ENCODE measurements around the gene IDH3G. TPM values are rescaled to one million over a fixed set of nuclear protein-coding genes. Genes with fewer than 3 reads are reported as not detected.

The IDH3G gene
- total and polyA plus RNA-seq, 2 donors (not counting 1 experiment from before 2014, with no cell fraction given): 62.8 to 122 TPM

DNA sequence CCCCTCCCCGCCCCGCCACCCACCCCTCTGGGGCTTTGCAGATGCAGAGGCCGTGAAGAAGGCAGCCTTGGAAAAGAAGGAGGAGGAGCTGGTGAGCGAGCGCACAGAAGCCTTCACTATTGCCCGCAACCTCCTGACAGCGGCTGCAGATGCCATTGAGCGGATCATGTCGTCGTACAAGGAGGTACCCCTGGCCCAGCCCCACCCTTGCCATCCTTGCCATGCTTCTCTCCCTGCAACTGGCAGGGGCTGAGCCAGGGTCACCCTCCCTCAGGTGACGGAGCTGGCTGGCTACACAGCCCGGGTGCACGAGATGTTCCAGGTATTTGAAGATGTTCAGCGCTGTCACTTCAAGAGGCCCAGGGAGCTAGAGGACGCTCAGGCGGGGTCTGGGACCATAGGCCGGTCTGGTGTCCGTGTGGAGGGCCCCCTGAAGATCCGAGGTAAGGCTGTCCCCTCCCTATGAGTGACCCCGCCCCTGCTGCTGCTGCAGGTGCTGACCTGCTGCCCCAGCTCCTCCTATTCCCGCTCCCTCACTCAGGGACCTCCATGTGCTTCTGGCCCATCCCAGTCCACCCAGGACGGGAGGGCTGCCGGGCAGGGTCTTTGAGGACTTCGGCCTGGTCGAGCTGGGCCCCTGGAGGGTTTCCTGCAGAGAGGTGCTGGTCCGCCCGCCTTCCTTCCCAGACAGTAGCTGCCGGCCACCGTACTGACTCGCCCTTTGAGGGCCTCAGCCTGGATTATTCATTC, 57.9 kb downstream of the IDH3G start:
- no peaks in the 10 kb centered on the region for H3K27me3 ChIP-seq (replicated peaks in 1 of 4; ENCODE audit: control extremely low read depth in 1 of 4, control insufficient read depth in 3 of 4, insufficient read depth in 4 of 4, low read length in 3 of 4)
- H3K4me3 Mint-ChIP-seq: no peak overlapping the region
- no peaks in the 10 kb centered on the region for H3K9me3 Mint-ChIP-seq (ENCODE audit: insufficient read depth)
- H3K27me3 Mint-ChIP-seq: no peaks in the 10 kb centered on the region
- ATAC-seq (ENCODE audit: low read depth): no peak
- H3K79me2 ChIP-seq (ENCODE audit: control insufficient read depth, insufficient read depth, low read length): peaks cover 19% of the 10 kb centered on the region
- H3K27ac Mint-ChIP-seq: no peak overlapping the region
- H3K9me3 ChIP-seq (ENCODE audit: control extremely low read depth in 1 of 3, control insufficient read depth in 2 of 3, insufficient read depth in 1 of 3, low read length in 2 of 3): peaks cover 0 to 3% (median 0%) of the 10 kb centered on the region in 3 donors
- H3K36me3 ChIP-seq (replicated peaks in 1 of 2; ENCODE audit: control extremely low read depth in 1 of 2, control insufficient read depth in 1 of 2, extremely low read depth in 1 of 2, insufficient read depth in 2 of 2, low read length in 1 of 2): peaks cover 0 to 22% of the 10 kb centered on the region in 2 experiments
- H3K4me2 ChIP-seq (replicated peaks; ENCODE audit: low read depth, low read length, poor library complexity, severe bottlenecking): no peak overlapping the region
- ChIA-PET POLR2A (no interaction called here), CTCF (interaction anchor here (1.0 to 1.1 kb wide), 2 partner anchors 9 to 26 kb away, joined by 3 read pairs; no protein-coding TSS in a partner anchor)
- H2AFZ ChIP-seq (ENCODE audit: insufficient read depth, low read depth, low read length, poor library complexity, severe bottlenecking): no peak overlapping the region
- no peak overlapping the region for H3K9ac ChIP-seq (ENCODE audit: low read length)
- no peak for TF ChIP-seq EZH2 (IDR thresholded peaks at IDR 0.05; ENCODE audit: borderline replicate concordance, insufficient read depth, low read depth, low read length, poor library complexity, severe bottlenecking)
- TF ChIP-seq CTCF (IDR thresholded peaks at IDR 0.05): no peak
- intact Hi-C loops (cut with micrococcal nuclease): no loop called here
- H3K4me1 ChIP-seq (ENCODE audit: control insufficient read depth in 2 of 2, insufficient read depth in 2 of 2, low read length in 2 of 2): peaks cover 3 to 23% of the 10 kb centered on the region in 2 donors
- WGBS (ENCODE audit: insufficient coverage): 98% methylated on average over 18 of the region's 30 CpGs
- no peak overlapping the region for H3K27ac ChIP-seq (ENCODE audit: low read length in 2 of 2)
- no peaks in the 10 kb centered on the region for H4K20me1 ChIP-seq (ENCODE audit: control insufficient read depth, insufficient read depth, low read length, poor library complexity, severe bottlenecking)
- H3K4me3 ChIP-seq (ENCODE audit: control extremely low read depth in 1 of 5, extremely low read depth in 1 of 5, insufficient read depth in 1 of 5, low read depth in 2 of 5, low read length in 4 of 5): no peak overlapping the region
- no peak for DNase-seq
- H3K4me1 Mint-ChIP-seq: peaks cover 24% of the 10 kb centered on the region

Other genes starting within 250 kb of the IDH3G start
- gene CCNQ, start 195.2 kb downstream of the IDH3G start, total RNA-seq: 29.6 and 31.8 TPM in 2 replicates
- gene CCNQ, start 195.2 kb downstream of the IDH3G start, polyA plus RNA-seq: 40.8 and 66.0 TPM in 2 replicates
- gene DUSP9, start 147.2 kb downstream of the IDH3G start, total RNA-seq: not detected in 2 replicates
- not detected in 2 replicates for gene DUSP9, start 147.2 kb downstream of the IDH3G start, polyA plus RNA-seq
- gene PNCK, start 120.6 kb downstream of the IDH3G start, total RNA-seq: 0.99 TPM in 1 of 2 replicates, not detected in the other
- gene PNCK, start 120.6 kb downstream of the IDH3G start, polyA plus RNA-seq: 0.23 TPM in 1 of 2 replicates, not detected in the other
- 1.8 and 2.9 TPM in 2 replicates for gene SLC6A8, start 106.4 kb downstream of the IDH3G start, total RNA-seq
- gene SLC6A8, start 106.4 kb downstream of the IDH3G start, polyA plus RNA-seq: 0.49 and 1.3 TPM in 2 replicates
- 112 and 117 TPM in 2 replicates for gene BCAP31, start 70.0 kb downstream of the IDH3G start, total RNA-seq
- gene BCAP31, start 70.0 kb downstream of the IDH3G start, polyA plus RNA-seq: 59.5 and 78.0 TPM in 2 replicates
- 9.7 and 10.9 TPM in 2 replicates for gene ABCD1, start 69.5 kb downstream of the IDH3G start, total RNA-seq
- 12.2 and 14.5 TPM in 2 replicates for gene ABCD1, start 69.5 kb downstream of the IDH3G start, polyA plus RNA-seq
- gene PLXNB3, start 30.1 kb downstream of the IDH3G start, total RNA-seq: not detected in 2 replicates
- 0.25 and 0.35 TPM in 2 replicates for gene PLXNB3, start 30.1 kb downstream of the IDH3G start, polyA plus RNA-seq
- not detected in 2 replicates for gene SRPK3, start 13.3 kb downstream of the IDH3G start, total RNA-seq
- not detected in 2 replicates for gene SRPK3, start 13.3 kb downstream of the IDH3G start, polyA plus RNA-seq
- 119 and 134 TPM in 2 replicates for gene SSR4, start 293 bp upstream of the IDH3G start, total RNA-seq
- 169 and 297 TPM in 2 replicates for gene SSR4, start 293 bp upstream of the IDH3G start, polyA plus RNA-seq
- not detected in 2 replicates for gene PDZD4, start 36.2 kb upstream of the IDH3G start, total RNA-seq
- 0.36 and 1.1 TPM in 2 replicates for gene PDZD4, start 36.2 kb upstream of the IDH3G start, polyA plus RNA-seq
- gene L1CAM, start 91.8 kb upstream of the IDH3G start, total RNA-seq: 19.9 and 22.2 TPM in 2 replicates
- 8.9 and 9.4 TPM in 2 replicates for gene L1CAM, start 91.8 kb upstream of the IDH3G start, polyA plus RNA-seq
- 0.53 TPM in 1 of 2 replicates, not detected in the other for gene AVPR2, start 110.3 kb upstream of the IDH3G start, total RNA-seq
- gene AVPR2, start 110.3 kb upstream of the IDH3G start, polyA plus RNA-seq: 0.12 TPM in 1 of 2 replicates, not detected in the other
- gene ARHGAP4, start 131.9 kb upstream of the IDH3G start, total RNA-seq: 242 TPM in 2 replicates
- gene ARHGAP4, start 131.9 kb upstream of the IDH3G start, polyA plus RNA-seq: 711 and 922 TPM in 2 replicates
- 78.3 and 87.3 TPM in 2 replicates for gene NAA10, start 140.7 kb upstream of the IDH3G start, total RNA-seq
- gene NAA10, start 140.7 kb upstream of the IDH3G start, polyA plus RNA-seq: 90.5 and 102 TPM in 2 replicates
- 39.2 and 39.7 TPM in 2 replicates for gene RENBP, start 150.3 kb upstream of the IDH3G start, total RNA-seq
- 28.0 and 30.6 TPM in 2 replicates for gene RENBP, start 150.3 kb upstream of the IDH3G start, polyA plus RNA-seq
- 57.7 and 59.4 TPM in 2 replicates for gene HCFC1, start 177.4 kb upstream of the IDH3G start, total RNA-seq
- 32.1 and 37.7 TPM in 2 replicates for gene HCFC1, start 177.4 kb upstream of the IDH3G start, polyA plus RNA-seq
- 3.8 and 5.5 TPM in 2 replicates for gene TMEM187, start 178.4 kb upstream of the IDH3G start, total RNA-seq
- gene TMEM187, start 178.4 kb upstream of the IDH3G start, polyA plus RNA-seq: 3.2 and 6.4 TPM in 2 replicates
- 112 and 121 TPM in 2 replicates for gene IRAK1, start 225.5 kb upstream of the IDH3G start, total RNA-seq
- gene IRAK1, start 225.5 kb upstream of the IDH3G start, polyA plus RNA-seq: 96.9 and 118 TPM in 2 replicates